GM19193 (cell line): ENCODE measurements around the gene PCED1B.

ENCODE experiments used
- POLR2A ChIP-seq: IDR thresholded peaks from 4 replicates; pipeline ENCODE4 v1.6.1; 2011; ENCODE audit not compliant: insufficient read depth, insufficient read length; ENCODE audit errors: extremely low read depth

The PCED1B gene

GRCh38 chr12:47065546-47065945, 13.9 kb upstream of the PCED1B start:
- no peak for TF ChIP-seq POLR2A

- no peak for TF ChIP-seq POLR2A
These were observed 13.0 kb upstream of the PCED1B start for GRCh38 chr12:47066278-47067025.

GRCh38 chr12:47067176-47067575, 12.2 kb upstream of the PCED1B start:
- no peak for TF ChIP-seq POLR2A

- no peak for TF ChIP-seq POLR2A
These were observed 11.5 kb upstream of the PCED1B start for GRCh38 chr12:47067771-47068431.

- no peak for TF ChIP-seq POLR2A
These were observed 10.9 kb upstream of the PCED1B start for GRCh38 chr12:47068539-47068938.

GRCh38 chr12:47070310-47070709, 9.1 kb upstream of the PCED1B start:
- no peak for TF ChIP-seq POLR2A

- TF ChIP-seq POLR2A = no peak
These were observed 8.1 kb upstream of the PCED1B start for GRCh38 chr12:47071241-47071852.

- no peak for TF ChIP-seq POLR2A
These were observed 5.5 kb upstream of the PCED1B start for GRCh38 chr12:47073951-47074350.

GRCh38 chr12:47074757-47075156, 4.7 kb upstream of the PCED1B start:
- no peak for TF ChIP-seq POLR2A

- no peak for TF ChIP-seq POLR2A
These were observed 4.0 kb upstream of the PCED1B start for GRCh38 chr12:47075192-47076084.

GRCh38 chr12:47077206-47078085, 2.0 kb upstream of the PCED1B start:
- TF ChIP-seq POLR2A = no peak

- no peak for TF ChIP-seq POLR2A
These were observed 1.4 kb upstream of the PCED1B start for GRCh38 chr12:47078086-47078395.

GRCh38 chr12:47078733-47079467, 521 bp upstream of the PCED1B start:
- TF ChIP-seq POLR2A = no peak
